Adipocyte (in vitro differentiated cells): Measurements from ENCODE around the gene MFAP4.

Source experiments
- DNase-seq: peaks from one replicate; pipeline ENCODE4 v3.0.0-alpha.2; 2015; ENCODE audit warnings: low read depth
- H3K27me3 ChIP-seq: replicated peaks from 2 replicates; pipeline ENCODE4 v1.7.0; 2013; ENCODE audit warnings: mild to moderate bottlenecking, low read length, moderate library complexity; ENCODE audit not compliant: control insufficient read depth, insufficient read depth
- H3K36me3 ChIP-seq: 2 replicates; pipeline ENCODE4 v1.7.0; 2013; ENCODE audit warnings: low read length, mild to moderate bottlenecking, moderate library complexity; ENCODE audit not compliant: control insufficient read depth, insufficient read depth, severe bottlenecking
- H3K4me1 ChIP-seq: 2 replicates; pipeline ENCODE4 v1.7.0; 2013; ENCODE audit warnings: mild to moderate bottlenecking, low read length, moderate library complexity; ENCODE audit not compliant: control insufficient read depth, insufficient read depth
- H3K4me3 ChIP-seq: 2 replicates; pipeline ENCODE4 v1.7.0; 2013; ENCODE audit warnings: mild to moderate bottlenecking, low read length, moderate library complexity
- H3K9ac ChIP-seq: 2 replicates; pipeline ENCODE4 v1.7.0; 2013; ENCODE audit warnings: mild to moderate bottlenecking, low read length, moderate library complexity
- H3K9me3 ChIP-seq: 2 replicates; pipeline ENCODE4 v1.7.0; 2013; ENCODE audit warnings: mild to moderate bottlenecking, low read length, moderate library complexity; ENCODE audit not compliant: control insufficient read depth

The MFAP4 gene

DNA sequence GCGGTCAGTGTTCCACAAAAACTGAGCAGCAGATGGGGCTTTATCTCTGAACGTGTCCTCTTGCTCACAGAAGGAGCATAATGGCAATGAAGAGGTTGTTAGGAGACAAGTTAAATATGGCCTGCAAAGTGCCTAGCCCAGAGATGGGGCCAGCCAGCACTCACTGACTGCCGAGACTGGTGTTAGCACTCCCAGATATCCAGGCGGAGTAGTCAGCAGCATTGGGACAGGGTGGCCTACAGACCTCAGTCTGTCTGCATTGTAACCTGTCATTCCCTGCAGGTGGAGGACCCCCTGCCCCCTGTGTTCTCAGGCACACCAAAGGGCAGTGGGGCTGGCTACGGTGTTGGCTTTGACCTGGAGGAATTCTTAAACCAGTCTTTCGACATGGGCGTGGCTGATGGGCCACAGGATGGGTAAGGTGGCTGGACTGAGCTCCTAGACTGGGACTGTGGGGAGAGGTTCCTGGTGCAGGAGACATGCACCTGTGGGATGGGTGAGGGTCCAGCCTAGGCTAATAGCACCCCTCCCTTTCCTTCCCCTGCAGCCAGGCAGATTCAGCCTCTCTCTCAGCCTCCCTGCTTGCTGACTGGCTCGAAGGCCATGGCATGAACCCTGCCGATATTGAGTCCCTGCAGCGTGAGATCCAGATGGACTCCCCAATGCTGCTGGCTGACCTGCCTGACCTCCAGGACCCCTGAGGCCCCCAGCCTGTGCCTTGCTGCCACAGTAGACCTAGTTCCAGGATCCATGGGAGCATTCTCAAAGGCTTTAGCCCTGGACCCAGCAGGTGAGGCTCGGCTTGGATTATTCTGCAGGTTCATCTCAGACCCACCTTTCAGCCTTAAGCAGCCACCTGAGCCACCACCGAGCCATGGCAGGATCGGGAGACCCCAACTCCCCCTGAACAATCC lies 4.2 kb downstream of the MFAP4 start:
- Histone ChIP-seq H3K36me3 (peaks cover 45% of the 10 kb centered on the region), H3K27me3 (no peaks in the 10 kb centered on the region), H3K9me3 (no peaks in the 10 kb centered on the region), H3K9ac (peak overlapping the region; percentile 30), H3K4me1 (peaks cover 48% of the 10 kb centered on the region), H3K4me3 (no peak overlapping the region)
- DNase-seq: no peak

DNA sequence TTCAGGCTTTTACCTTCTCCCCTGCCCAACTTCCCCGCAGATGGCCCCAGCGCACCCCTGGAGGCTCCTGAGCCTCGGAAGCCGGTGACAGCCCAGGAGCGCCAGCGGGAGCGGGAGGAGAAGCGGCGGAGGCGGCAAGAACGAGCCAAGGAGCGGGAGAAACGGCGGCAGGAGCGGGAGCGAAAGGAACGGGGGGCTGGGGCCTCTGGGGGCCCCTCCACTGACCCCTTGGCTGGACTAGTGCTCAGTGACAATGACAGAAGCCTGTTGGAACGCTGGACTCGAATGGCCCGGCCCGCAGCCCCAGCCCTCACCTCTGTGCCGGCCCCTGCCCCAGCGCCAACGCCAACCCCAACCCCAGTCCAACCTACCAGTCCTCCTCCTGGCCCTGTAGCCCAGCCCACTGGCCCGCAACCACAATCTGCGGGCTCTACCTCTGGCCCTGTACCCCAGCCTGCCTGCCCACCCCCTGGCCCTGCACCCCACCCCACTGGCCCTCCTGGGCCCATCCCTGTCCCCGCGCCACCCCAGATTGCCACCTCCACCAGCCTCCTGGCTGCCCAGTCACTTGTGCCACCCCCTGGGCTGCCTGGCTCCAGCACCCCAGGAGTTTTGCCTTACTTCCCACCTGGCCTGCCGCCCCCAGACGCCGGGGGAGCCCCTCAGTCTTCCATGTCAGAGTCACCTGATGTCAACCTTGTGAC lies 5.1 kb downstream of the MFAP4 start:
- Histone ChIP-seq H3K4me3 (no peak overlapping the region), H3K4me1 (peaks cover 47% of the 10 kb centered on the region), H3K9me3 (no peaks in the 10 kb centered on the region), H3K36me3 (peaks cover 45% of the 10 kb centered on the region), H3K9ac (no peak overlapping the region), H3K27me3 (no peaks in the 10 kb centered on the region)
- no peak for DNase-seq

DNA sequence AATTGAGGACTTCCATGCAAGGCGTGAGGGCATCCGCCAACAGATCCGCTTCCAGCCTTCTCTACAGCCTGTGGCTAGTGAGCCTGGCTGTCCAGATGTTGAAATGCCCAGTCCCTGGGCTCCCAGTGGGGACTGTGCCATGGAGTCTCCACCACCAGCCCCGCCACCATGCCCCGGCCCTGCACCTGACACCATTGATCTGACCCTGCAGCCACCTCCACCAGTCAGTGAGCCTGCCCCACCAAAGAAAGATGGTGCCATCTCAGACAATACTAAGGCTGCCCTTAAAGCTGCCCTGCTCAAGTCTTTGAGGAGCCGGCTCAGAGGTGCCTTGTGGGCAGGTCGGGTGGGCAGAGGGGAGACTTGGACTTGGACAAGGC lies 5.6 kb downstream of the MFAP4 start:
- H3K4me3 ChIP-seq: no peak overlapping the region
- H3K9me3 ChIP-seq: no peaks in the 10 kb centered on the region
- H3K4me1 ChIP-seq: peaks cover 45% of the 10 kb centered on the region
- H3K9ac ChIP-seq: no peak overlapping the region
- no peaks in the 10 kb centered on the region for H3K27me3 ChIP-seq
- DNase-seq: no peak
- H3K36me3 ChIP-seq: peaks cover 45% of the 10 kb centered on the region

DNA sequence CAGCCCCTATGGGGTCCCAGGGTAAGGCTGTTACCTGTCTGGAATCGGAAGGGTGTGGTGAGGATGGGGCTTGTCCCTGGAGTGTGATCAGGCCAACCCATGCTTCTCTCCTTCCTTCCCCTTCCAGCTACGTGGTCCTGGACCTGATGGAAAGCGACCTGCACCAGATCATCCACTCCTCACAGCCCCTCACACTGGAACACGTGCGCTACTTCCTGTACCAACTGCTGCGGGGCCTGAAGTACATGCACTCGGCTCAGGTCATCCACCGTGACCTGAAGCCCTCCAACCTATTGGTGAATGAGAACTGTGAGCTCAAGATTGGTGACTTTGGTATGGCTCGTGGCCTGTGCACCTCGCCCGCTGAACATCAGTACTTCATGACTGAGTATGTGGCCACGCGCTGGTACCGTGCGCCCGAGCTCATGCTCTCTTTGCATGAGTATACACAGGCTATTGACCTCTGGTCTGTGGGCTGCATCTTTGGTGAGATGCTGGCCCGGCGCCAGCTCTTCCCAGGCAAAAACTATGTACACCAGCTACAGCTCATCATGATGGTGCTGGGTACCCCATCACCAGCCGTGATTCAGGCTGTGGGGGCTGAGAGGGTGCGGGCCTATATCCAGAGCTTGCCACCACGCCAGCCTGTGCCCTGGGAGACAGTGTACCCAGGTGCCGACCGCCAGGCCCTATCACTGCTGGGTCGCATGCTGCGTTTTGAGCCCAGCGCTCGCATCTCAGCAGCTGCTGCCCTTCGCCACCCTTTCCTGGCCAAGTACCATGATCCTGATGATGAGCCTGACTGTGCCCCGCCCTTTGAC lies 6.3 kb downstream of the MFAP4 start:
- H3K9ac ChIP-seq: no peak overlapping the region
- no peak overlapping the region for H3K4me3 ChIP-seq
- no peaks in the 10 kb centered on the region for H3K9me3 ChIP-seq
- no peaks in the 10 kb centered on the region for H3K27me3 ChIP-seq
- peaks cover 38% of the 10 kb centered on the region for H3K4me1 ChIP-seq
- peaks cover 45% of the 10 kb centered on the region for H3K36me3 ChIP-seq
- DNase-seq: no peak

DNA sequence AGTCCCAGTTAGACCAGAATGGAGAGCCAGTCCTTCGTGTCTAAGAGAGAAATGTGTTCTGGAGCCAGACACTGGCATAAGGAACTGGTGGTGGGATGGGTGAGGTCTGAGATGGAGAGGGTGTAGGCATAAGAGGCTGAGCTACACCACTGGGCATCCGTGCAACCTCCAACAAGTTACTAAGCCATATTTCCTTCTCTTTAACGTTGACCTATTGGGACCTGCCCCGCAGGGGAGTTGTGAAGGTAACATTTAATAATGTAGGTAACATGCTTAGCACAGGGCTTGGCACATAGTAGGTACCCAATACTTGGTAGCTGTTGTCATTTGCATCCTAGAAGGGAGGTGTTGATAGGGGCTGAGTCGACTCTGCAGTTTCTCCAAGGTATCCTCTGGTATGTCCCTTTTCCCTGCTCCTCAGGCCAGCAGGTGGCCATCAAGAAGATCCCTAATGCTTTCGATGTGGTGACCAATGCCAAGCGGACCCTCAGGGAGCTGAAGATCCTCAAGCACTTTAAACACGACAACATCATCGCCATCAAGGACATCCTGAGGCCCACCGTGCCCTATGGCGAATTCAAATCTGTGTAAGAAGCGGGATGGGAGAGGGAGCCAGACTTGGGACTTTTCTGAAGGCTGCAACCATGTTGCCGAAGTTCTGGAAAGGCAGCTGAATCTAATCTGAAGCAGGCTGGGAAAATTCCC lies 7.5 kb downstream of the MFAP4 start:
- DNase-seq: no peak
- H3K4me3 ChIP-seq: peak overlapping the region; percentile 85
- peaks cover 45% of the 10 kb centered on the region for H3K36me3 ChIP-seq
- peaks cover 27% of the 10 kb centered on the region for H3K4me1 ChIP-seq
- no peaks in the 10 kb centered on the region for H3K9me3 ChIP-seq
- H3K9ac ChIP-seq: peak overlapping the region; percentile 97
- no peaks in the 10 kb centered on the region for H3K27me3 ChIP-seq

DNA sequence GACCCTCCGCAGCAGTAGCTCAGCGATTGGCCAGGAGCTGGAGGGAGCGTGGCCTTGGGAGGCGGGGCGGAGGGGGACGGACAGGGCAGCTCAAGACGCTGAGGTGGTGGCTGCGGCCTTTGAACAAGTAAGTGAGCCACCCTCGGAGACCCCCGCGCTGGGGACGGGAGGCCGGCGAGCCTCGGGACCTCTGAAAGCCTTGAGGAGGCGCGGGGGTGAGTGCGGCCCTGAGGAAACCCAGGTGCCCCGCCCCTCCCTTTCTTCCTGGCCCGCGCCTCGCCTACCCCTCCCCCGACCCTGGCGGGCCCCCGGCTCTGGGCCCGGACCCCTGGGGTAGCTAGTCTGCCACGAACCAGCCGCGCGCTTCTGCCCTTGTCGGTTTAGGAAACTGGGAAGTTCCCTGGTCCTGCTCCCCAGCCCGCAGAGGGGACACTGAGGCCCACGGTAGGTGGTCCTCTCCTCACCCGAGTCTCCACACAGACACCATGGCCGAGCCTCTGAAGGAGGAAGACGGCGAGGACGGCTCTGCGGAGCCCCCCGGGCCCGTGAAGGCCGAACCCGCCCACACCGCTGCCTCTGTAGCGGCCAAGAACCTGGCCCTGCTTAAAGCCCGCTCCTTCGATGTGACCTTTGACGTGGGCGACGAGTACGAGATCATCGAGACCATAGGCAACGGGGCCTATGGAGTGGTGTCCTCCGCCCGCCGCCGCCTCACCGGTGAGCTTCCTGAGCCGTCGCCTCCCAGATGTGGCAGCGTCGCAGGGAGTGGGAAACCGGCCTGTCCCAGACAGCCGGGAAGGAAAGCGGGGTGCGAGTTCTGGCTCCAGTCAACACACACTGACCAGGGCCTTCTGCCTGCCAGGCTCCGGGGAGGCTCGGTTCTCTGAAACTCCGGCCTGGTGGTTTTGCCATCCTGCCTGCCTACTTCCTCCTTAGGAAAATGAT lies 8.3 kb downstream of the MFAP4 start, which contains the start of gene MAPK7:
MAPK7 (plus strand) TSS at position 83 of the 945 bp plus-strand sequence; CDS start at position 486, 403 bp downstream.
- H3K9me3 ChIP-seq: no peaks in the 10 kb centered on the region
- H3K9ac ChIP-seq: peak within 1 kb of the TSS; percentile 97
- H3K36me3 ChIP-seq: peaks cover 37% of the 10 kb centered on the region
- peak within 1 kb of the TSS; percentile 85 for H3K4me3 ChIP-seq
- DNase-seq: peak; percentile 48
- H3K27me3 ChIP-seq: no peaks in the 10 kb centered on the region
- peaks cover 27% of the 10 kb centered on the region for H3K4me1 ChIP-seq

DNA sequence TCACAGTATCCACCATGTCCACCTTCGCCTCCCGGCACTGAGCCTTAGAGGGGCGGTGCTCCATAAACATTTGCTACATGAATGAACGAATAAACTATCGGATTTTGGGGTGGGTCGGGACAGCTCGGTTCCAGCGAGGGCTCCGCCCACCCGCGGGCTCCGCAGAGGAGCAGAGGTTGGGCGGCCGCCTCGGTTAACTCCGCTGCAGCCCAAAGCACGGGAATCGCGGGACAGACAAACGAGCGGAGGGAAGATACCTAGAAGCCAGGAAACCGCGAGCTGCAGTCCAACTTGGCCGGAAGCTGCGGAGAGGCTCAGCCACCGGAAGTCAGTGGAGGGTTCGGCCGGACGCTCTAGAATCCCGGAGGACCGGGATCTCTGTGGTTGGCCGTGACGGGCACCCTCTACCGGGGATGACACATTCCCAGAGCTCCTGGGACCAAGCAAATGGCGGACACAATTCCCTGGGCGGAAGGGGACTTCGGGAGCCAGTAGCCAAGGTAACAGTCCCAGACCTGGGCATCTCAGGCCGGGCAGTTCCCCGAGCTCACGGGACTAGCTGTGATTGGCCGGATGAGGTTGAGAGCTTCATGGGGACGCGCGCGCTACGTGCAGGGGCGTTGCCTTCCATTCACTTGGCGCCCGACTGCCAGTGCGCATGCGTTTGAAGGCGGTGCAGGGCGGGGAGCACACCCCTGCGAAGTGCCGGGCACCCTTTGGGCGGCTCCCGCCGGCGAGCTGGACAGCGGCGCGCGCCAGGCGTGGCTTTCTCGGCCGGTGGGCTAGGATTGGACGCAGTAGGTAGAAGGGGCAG lies 9.2 kb downstream of the MFAP4 start:
- Histone ChIP-seq H3K9me3 (no peaks in the 10 kb centered on the region), H3K36me3 (peaks cover 28% of the 10 kb centered on the region), H3K27me3 (no peaks in the 10 kb centered on the region), H3K4me3 (peak overlapping the region; percentile 85), H3K4me1 (peaks cover 28% of the 10 kb centered on the region), H3K9ac (peak overlapping the region; percentile 97)
- DNase-seq: peak; percentile 99

DNA sequence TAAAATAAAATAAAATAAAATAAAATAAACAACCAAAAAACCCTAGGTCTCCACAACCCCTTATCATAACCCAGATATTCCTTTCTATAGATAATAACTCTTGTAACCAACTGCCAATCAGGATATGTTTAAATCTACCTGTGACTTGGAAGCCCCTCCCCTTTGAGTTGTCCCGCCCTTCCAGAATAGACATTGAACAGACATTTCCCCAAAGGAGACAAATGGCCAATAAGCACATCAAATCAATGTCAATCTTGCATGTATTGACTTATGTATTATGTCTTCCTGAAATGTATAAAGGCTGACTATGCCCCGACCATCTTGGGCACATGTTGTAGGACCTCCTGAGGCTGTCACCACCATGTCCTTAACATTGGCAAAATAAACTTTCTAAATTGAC lies 10.2 kb downstream of the MFAP4 start:
- H3K9ac ChIP-seq: peak overlapping the region; percentile 94
- no peak for DNase-seq
- H3K4me1 ChIP-seq: peaks cover 28% of the 10 kb centered on the region

DNA sequence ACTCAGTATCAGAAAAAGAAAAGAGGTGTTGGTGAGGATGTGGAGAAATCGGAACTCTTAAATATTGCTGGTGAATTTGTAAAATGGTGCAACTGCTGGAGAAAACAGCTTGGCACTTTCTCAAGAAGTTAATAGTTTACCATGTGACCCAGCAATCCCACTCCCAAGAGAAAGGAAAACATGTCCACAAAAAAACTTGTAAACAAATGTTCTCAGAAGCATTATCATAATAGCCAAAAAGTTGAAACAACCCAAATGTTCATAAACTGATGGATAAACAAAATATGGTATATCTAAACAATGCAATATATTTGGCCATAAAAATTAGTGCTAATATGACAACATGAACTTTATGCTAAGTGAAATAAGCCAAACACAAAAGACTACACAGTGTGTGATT lies 11.3 kb downstream of the MFAP4 start:
- peaks cover 11% of the 10 kb centered on the region for H3K36me3 ChIP-seq
- H3K27me3 ChIP-seq: no peaks in the 10 kb centered on the region
- H3K4me1 ChIP-seq: peaks cover 31% of the 10 kb centered on the region
- no peak for DNase-seq
- no peak overlapping the region for H3K4me3 ChIP-seq
- H3K9me3 ChIP-seq: no peaks in the 10 kb centered on the region
- H3K9ac ChIP-seq: no peak overlapping the region

More for the DNA sequence above, 10.2 kb downstream of the MFAP4 start:
- Histone ChIP-seq H3K36me3 (peaks cover 22% of the 10 kb centered on the region), H3K9me3 (no peaks in the 10 kb centered on the region), H3K27me3 (no peaks in the 10 kb centered on the region), H3K4me3 (peak overlapping the region; percentile 85)
